K562 (cell line): ENCODE measurements around the gene PCSK2. TPM values are rescaled to one million over a fixed set of nuclear protein-coding genes. Genes with fewer than 3 reads are reported as not detected.

Source experiments
- ELF1 ChIP-seq: fragments of 200-800 bp; sonication (Bioruptor generic); IDR thresholded peaks from 2 replicates; pipeline ENCODE4 v1.6.1; 2016; ENCODE audit warnings: missing genetic modification characterization, missing compliant biosample characterization
- MEIS2 ChIP-seq: fragments of 450-650 bp; IDR thresholded peaks from 2 replicates; pipeline ENCODE4 v1.6.1; 2014; ENCODE audit warnings: mild to moderate bottlenecking; ENCODE audit not compliant: partially characterized antibody
- MTA1 ChIP-seq: fragments of 450-650 bp; IDR thresholded peaks from 2 replicates; pipeline ENCODE4 v1.6.1; 2017; ENCODE audit warnings: borderline replicate concordance
- STAT5B ChIP-seq: fragments of 250-450 bp; sonication (Bioruptor Pico); IDR thresholded peaks from 2 replicates; pipeline ENCODE4 v1.8.0; 2021; ENCODE audit warnings: mild to moderate bottlenecking, inconsistent platforms
- TAF7 ChIP-seq: fragments of 450-650 bp; IDR thresholded peaks from 2 replicates; pipeline ENCODE4 v1.6.1; 2016; ENCODE audit warnings: missing genetic modification characterization, missing compliant biosample characterization
- ZBTB17 ChIP-seq: fragments of 450-650 bp; formaldehyde crosslinking; IDR thresholded peaks from 2 replicates; pipeline ENCODE4 v1.4.0; 2020; ENCODE audit warnings: mild to moderate bottlenecking
- ZNF764 ChIP-seq: fragments of 250-450 bp; sonication (Bioruptor Pico); IDR thresholded peaks from 2 replicates; pipeline ENCODE4 v1.4.0; 2020; ENCODE audit warnings: low read depth, mild to moderate bottlenecking, moderate library complexity
- polyA plus RNA-seq, 8 experiments: library from polyadenylated mRNA; depleted of rRNA in 4 of 8; stranded (reverse) in 5 of 8; unstranded in 3 of 8; fragments of >200 nt; fragmentation: Nextera tagmentation in 2 of 8; fragmentation: Illumina TruSeq in 1 of 8; extraction: Ambion mirVana in 2 of 8; extraction: Trizol in 1 of 8; gene quantifications; 2 replicates each; pipeline versions ENCODE4 v1.2.1 to v1.2.3, GENCODE V29; 2011 to 2014; ENCODE audit warnings: inconsistent platforms in 1 of 8, missing spikeins in 1 of 8
- total RNA-seq, 7 experiments: library from RNA; depleted of rRNA in 6 of 7; stranded (reverse); fragments of >200 nt in 6 of 7; fragmentation: Illumina TruSeq in 2 of 7; extraction: Trizol in 2 of 7; gene quantifications; 2 replicates each; pipeline versions ENCODE4 v1.2.1 to v1.2.3, GENCODE V29; 2011 to 2021; ENCODE audit warnings: low replicate concordance in 1 of 7
- TF ChIP-seq, protein P1 (sequence below), 2 experiments: fragments of 450-650 bp in 1 of 2; sonication (generic) in 1 of 2; formaldehyde crosslinking in 1 of 2; IDR thresholded peaks; 2 replicates each; pipeline versions ENCODE4 v1.7.1 to v1.9.0; 2016 to 2022; ENCODE audit warnings: inconsistent platforms in 1 of 2, mild to moderate bottlenecking in 1 of 2, missing genetic modification reagents in 1 of 2

The PCSK2 gene
- total and polyA plus RNA-seq, 9 of the 15 experiments (the other 6 are each of a cell fraction or from before 2014, with no cell fraction given) = 0.04 to 0.07 (median 0.05) TPM; not detected in 6

DNA sequence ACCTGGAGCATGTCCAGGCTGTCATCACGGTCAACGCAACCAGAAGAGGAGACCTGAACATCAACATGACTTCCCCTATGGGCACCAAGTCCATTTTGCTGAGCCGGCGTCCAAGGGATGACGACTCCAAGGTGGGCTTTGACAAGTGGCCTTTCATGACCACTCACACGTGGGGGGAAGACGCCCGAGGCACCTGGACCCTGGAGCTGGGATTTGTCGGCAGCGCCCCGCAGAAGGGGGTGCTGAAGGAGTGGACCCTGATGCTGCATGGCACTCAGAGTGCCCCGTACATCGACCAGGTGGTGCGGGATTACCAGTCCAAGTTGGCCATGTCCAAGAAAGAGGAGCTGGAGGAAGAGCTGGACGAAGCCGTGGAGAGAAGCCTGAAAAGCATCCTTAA, 254.8 kb downstream of the PCSK2 start (continued):
- TF ChIP-seq, protein P1, sequence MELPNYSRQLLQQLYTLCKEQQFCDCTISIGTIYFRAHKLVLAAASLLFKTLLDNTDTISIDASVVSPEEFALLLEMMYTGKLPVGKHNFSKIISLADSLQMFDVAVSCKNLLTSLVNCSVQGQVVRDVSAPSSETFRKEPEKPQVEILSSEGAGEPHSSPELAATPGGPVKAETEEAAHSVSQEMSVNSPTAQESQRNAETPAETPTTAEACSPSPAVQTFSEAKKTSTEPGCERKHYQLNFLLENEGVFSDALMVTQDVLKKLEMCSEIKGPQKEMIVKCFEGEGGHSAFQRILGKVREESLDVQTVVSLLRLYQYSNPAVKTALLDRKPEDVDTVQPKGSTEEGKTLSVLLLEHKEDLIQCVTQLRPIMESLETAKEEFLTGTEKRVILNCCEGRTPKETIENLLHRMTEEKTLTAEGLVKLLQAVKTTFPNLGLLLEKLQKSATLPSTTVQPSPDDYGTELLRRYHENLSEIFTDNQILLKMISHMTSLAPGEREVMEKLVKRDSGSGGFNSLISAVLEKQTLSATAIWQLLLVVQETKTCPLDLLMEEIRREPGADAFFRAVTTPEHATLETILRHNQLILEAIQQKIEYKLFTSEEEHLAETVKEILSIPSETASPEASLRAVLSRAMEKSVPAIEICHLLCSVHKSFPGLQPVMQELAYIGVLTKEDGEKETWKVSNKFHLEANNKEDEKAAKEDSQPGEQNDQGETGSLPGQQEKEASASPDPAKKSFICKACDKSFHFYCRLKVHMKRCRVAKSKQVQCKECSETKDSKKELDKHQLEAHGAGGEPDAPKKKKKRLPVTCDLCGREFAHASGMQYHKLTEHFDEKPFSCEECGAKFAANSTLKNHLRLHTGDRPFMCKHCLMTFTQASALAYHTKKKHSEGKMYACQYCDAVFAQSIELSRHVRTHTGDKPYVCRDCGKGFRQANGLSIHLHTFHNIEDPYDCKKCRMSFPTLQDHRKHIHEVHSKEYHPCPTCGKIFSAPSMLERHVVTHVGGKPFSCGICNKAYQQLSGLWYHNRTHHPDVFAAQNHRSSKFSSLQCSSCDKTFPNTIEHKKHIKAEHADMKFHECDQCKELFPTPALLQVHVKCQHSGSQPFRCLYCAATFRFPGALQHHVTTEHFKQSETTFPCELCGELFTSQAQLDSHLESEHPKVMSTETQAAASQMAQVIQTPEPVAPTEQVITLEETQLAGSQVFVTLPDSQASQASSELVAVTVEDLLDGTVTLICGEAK (IDR thresholded peaks at IDR 0.05) = no peak
- TF ChIP-seq, protein P1 (CRISPR knock-in tag; IDR thresholded peaks at IDR 0.05) = no peak
- no peak for TF ChIP-seq ZNF764 (CRISPR knock-in tag)
- TF ChIP-seq STAT5B = no peak
- TF ChIP-seq MEIS2 = no peak
- TF ChIP-seq ELF1 = no peak
- no peak for TF ChIP-seq MTA1
- TF ChIP-seq TAF7 = no peak
- no peak for TF ChIP-seq ZBTB17 (CRISPR knock-in tag)
- TF ChIP-seq, all 486 proteins: peak for 0
